ENCODE data around the gene AIF1.

- TF ChIP-seq POLR2A (IDR thresholded peaks at IDR 0.05) (no peak), CTCF (IDR thresholded peaks at IDR 0.05) (no peak)
Measured at GRCh38 chr6:31631681-31632278, 16.7 kb downstream of the AIF1 start.
